Smooth muscle cell (in vitro differentiated cells): ENCODE measurements around the gene NSD2. TPM values are rescaled to one million over a fixed set of nuclear protein-coding genes. Genes with fewer than 3 reads are reported as not detected.

Experiments used
- DNase-seq: peaks from one replicate; lab custom pipeline; 2025; ENCODE audit not compliant: unreplicated experiment; lab: John Stamatoyannopoulos, UW
- H2AFZ ChIP-seq: fragments of 200-600 bp; sonication (generic); 2 replicates; pipeline ENCODE4 v1.6.0; 2016; ENCODE audit warnings: antibody characterized with exemption, low read depth, mild to moderate bottlenecking
- H3F3A ChIP-seq: fragments of 200-600 bp; sonication (generic); 2 replicates; pipeline ENCODE4 v1.6.0; 2017; ENCODE audit warnings: antibody characterized with exemption, low read depth
- H3K27ac ChIP-seq: fragments of 200-600 bp; sonication (generic); 2 replicates; pipeline ENCODE4 v1.5.1; 2016; ENCODE audit warnings: low read depth, mild to moderate bottlenecking
- H3K27me3 ChIP-seq: fragments of 200-600 bp; sonication (generic); 2 replicates; pipeline ENCODE4 v1.6.1; 2016; ENCODE audit warnings: low read depth, mild to moderate bottlenecking
- H3K36me3 ChIP-seq: fragments of 200-600 bp; sonication (generic); 2 replicates; pipeline ENCODE4 v1.5.1; 2016; ENCODE audit warnings: low read depth
- H3K4me1 ChIP-seq: fragments of 200-600 bp; sonication (generic); 2 replicates; pipeline ENCODE4 v1.5.1; 2016; ENCODE audit warnings: low read depth
- H3K4me2 ChIP-seq: fragments of 200-600 bp; sonication (generic); 2 replicates; pipeline ENCODE4 v1.6.0; 2016; ENCODE audit warnings: mild to moderate bottlenecking
- H3K4me3 ChIP-seq: fragments of 200-600 bp; sonication (generic); 2 replicates; pipeline ENCODE4 v1.5.1; 2016; ENCODE audit warnings: mild to moderate bottlenecking
- H3K79me2 ChIP-seq: fragments of 200-600 bp; sonication (generic); 2 replicates; pipeline ENCODE4 v1.6.0; 2016; ENCODE audit warnings: low read depth, mild to moderate bottlenecking
- H3K9ac ChIP-seq: fragments of 200-600 bp; sonication (generic); 2 replicates; pipeline ENCODE4 v1.6.0; 2016; ENCODE audit warnings: low read depth
- H3K9me3 ChIP-seq: fragments of 200-600 bp; sonication (generic); replicated peaks from 2 replicates; pipeline ENCODE4 v1.5.1; 2016; ENCODE audit warnings: low read depth
- H4K20me1 ChIP-seq: fragments of 200-600 bp; sonication (generic); 2 replicates; pipeline ENCODE4 v1.6.0; 2016; ENCODE audit warnings: low read depth
- CTCF ChIP-seq: fragments of 200-600 bp; sonication (generic); IDR thresholded peaks from 2 replicates; pipeline ENCODE4 v1.5.1; 2017; ENCODE audit warnings: borderline replicate concordance, mild to moderate bottlenecking, antibody characterized with exemption; ENCODE audit not compliant: insufficient read depth, poor library complexity, severe bottlenecking
- WGBS: methylation state at CpG from one replicate; pipeline ENCODE4 v1.1.7; 2016; ENCODE audit warnings: low lambda C conversion rate; 5-methylcytosine and 5-hydroxymethylcytosine counted together
- polyA plus RNA-seq: library from polyadenylated mRNA; unstranded; fragments of >200 nt; fragmentation: Nextera tagmentation; extraction: Ambion mirVana; gene quantifications from 2 replicates; pipeline ENCODE4 v1.2.1, GENCODE V29; 2016
- total RNA-seq: library from RNA; depleted of rRNA; stranded (reverse); fragments of >200 nt; gene quantifications from 2 replicates; pipeline ENCODE4 v1.2.3, GENCODE V29; 2014

The NSD2 gene
- total and polyA plus RNA-seq, 2 experiments from 2014 or later = 13.0 to 15.0 TPM

GRCh38 chr4:1945124-1945895 is 74.1 kb downstream of the NSD2 start:
- no peak for TF ChIP-seq CTCF
- H3K27me3 ChIP-seq = no peaks in the 10 kb centered on the region
- no peaks in the 10 kb centered on the region for H3K79me2 ChIP-seq
- H4K20me1 ChIP-seq = no peaks in the 10 kb centered on the region
- H2AFZ ChIP-seq = no peak overlapping the region
- 85% methylated on average over 11 of the region's 11 CpGs for WGBS
- H3K4me3 ChIP-seq = no peak overlapping the region
- H3K27ac ChIP-seq = no peak overlapping the region
- H3K4me2 ChIP-seq = no peak overlapping the region
- no peaks in the 10 kb centered on the region for H3F3A ChIP-seq
- H3K9ac ChIP-seq = no peak overlapping the region
- H3K36me3 ChIP-seq = peaks cover 4% of the 10 kb centered on the region
- no peaks in the 10 kb centered on the region for H3K4me1 ChIP-seq
- no peaks in the 10 kb centered on the region for H3K9me3 ChIP-seq
- no peak for DNase-seq

GRCh38 chr4:1945912-1946311 is 74.7 kb downstream of the NSD2 start:
- Histone ChIP-seq H3K4me3 (no peak overlapping the region), H3K27ac (no peak overlapping the region), H3K79me2 (no peaks in the 10 kb centered on the region), H3K9ac (no peak overlapping the region), H3F3A (no peaks in the 10 kb centered on the region), H3K4me2 (no peak overlapping the region), H4K20me1 (no peaks in the 10 kb centered on the region), H3K4me1 (no peaks in the 10 kb centered on the region), H3K9me3 (no peaks in the 10 kb centered on the region), H2AFZ (no peak overlapping the region), H3K36me3 (peaks cover 4% of the 10 kb centered on the region), H3K27me3 (no peaks in the 10 kb centered on the region)
- 95% methylated on average over 1 of the region's 1 CpG for WGBS
- DNase-seq = no peak
- TF ChIP-seq CTCF = no peak

- no peaks in the 10 kb centered on the region for H4K20me1 ChIP-seq
- no peaks in the 10 kb centered on the region for H3K4me1 ChIP-seq
- no peak overlapping the region for H3K4me2 ChIP-seq
- no peaks in the 10 kb centered on the region for H3K9me3 ChIP-seq
- no peaks in the 10 kb centered on the region for H3K27me3 ChIP-seq
- H3K27ac ChIP-seq = no peak overlapping the region
- no peak overlapping the region for H2AFZ ChIP-seq
- no peaks in the 10 kb centered on the region for H3F3A ChIP-seq
- H3K9ac ChIP-seq = no peak overlapping the region
- TF ChIP-seq CTCF = no peak
- WGBS = 96% methylated on average over 16 of the region's 16 CpGs
- H3K79me2 ChIP-seq = no peaks in the 10 kb centered on the region
- no peak overlapping the region for H3K4me3 ChIP-seq
- no peaks in the 10 kb centered on the region for H3K36me3 ChIP-seq
- no peak for DNase-seq
Measured at GRCh38 chr4:1948232-1948631, 77.0 kb downstream of the NSD2 start.
